Hepatocyte (in vitro differentiated cells): ENCODE measurements around the gene CFL2. TPM values are rescaled to one million over a fixed set of nuclear protein-coding genes. Genes with fewer than 3 reads are reported as not detected.

Experiments used
- DNase-seq: peaks from one replicate; pipeline ENCODE4 v3.0.0-alpha.2; 2016; ENCODE audit warnings: low spot score
- H2AFZ ChIP-seq: fragments of 200-600 bp; sonication (generic); 2 replicates; pipeline ENCODE4 v1.6.0; 2016; ENCODE audit warnings: antibody characterized with exemption, mild to moderate bottlenecking
- H3K27ac ChIP-seq: fragments of 200-600 bp; sonication (generic); 2 replicates; pipeline ENCODE4 v1.5.1; 2016; ENCODE audit warnings: mild to moderate bottlenecking
- H3K27me3 ChIP-seq: fragments of 200-600 bp; sonication (generic); 2 replicates; pipeline ENCODE4 v1.6.1; 2016
- H3K36me3 ChIP-seq: fragments of 200-600 bp; sonication (generic); replicated peaks from 2 replicates; pipeline ENCODE4 v1.5.1; 2016; ENCODE audit warnings: low read depth; ENCODE audit not compliant: insufficient read depth
- H3K4me1 ChIP-seq: fragments of 200-600 bp; sonication (generic); 2 replicates; pipeline ENCODE4 v1.5.1; 2016; ENCODE audit warnings: mild to moderate bottlenecking, moderate library complexity; ENCODE audit not compliant: insufficient read depth
- H3K4me2 ChIP-seq: fragments of 200-600 bp; sonication (generic); 2 replicates; pipeline ENCODE4 v1.6.0; 2016
- H3K4me3 ChIP-seq: fragments of 200-600 bp; sonication (generic); 2 replicates; pipeline ENCODE4 v1.5.1; 2016; ENCODE audit warnings: mild to moderate bottlenecking
- H3K79me2 ChIP-seq: fragments of 200-600 bp; sonication (generic); 2 replicates; pipeline ENCODE4 v1.6.0; 2017; ENCODE audit warnings: mild to moderate bottlenecking
- H3K9me2 ChIP-seq: fragments of 200-600 bp; sonication (generic); replicated peaks from 2 replicates; pipeline ENCODE4 v1.6.0; 2017; ENCODE audit warnings: mild to moderate bottlenecking; ENCODE audit not compliant: insufficient read depth
- H3K9me3 ChIP-seq: fragments of 200-600 bp; sonication (generic); 2 replicates; pipeline ENCODE4 v1.5.1; 2016; ENCODE audit warnings: low read depth, mild to moderate bottlenecking
- H4K20me1 ChIP-seq: fragments of 200-600 bp; sonication (generic); 2 replicates; pipeline ENCODE4 v1.6.0; 2016; ENCODE audit warnings: mild to moderate bottlenecking; ENCODE audit not compliant: insufficient read depth, poor library complexity, severe bottlenecking
- EZH2 ChIP-seq: fragments of 200-600 bp; sonication (generic); IDR thresholded peaks from 2 replicates; pipeline ENCODE4 v1.6.1; 2016; ENCODE audit warnings: antibody characterized with exemption, mild to moderate bottlenecking, borderline replicate concordance
- EZH2phosphoT487 ChIP-seq: fragments of 200-600 bp; sonication (generic); IDR thresholded peaks from one replicate; pipeline ENCODE4 v1.6.1; 2018; ENCODE audit warnings: antibody characterized with exemption, mild to moderate bottlenecking, low read depth, moderate library complexity; ENCODE audit not compliant: unreplicated experiment, severe bottlenecking
- WGBS: methylation state at CpG from one replicate; pipeline ENCODE4 v1.1.6; 2016; ENCODE audit warnings: low lambda C conversion rate; ENCODE audit errors: missing lambda C conversion rate; 5-methylcytosine and 5-hydroxymethylcytosine counted together
- polyA plus RNA-seq: library from polyadenylated mRNA; unstranded; fragments of >200 nt; fragmentation: Nextera tagmentation; extraction: Ambion mirVana; gene quantifications from 2 replicates; pipeline ENCODE4 v1.2.1, GENCODE V29; 2016
- total RNA-seq: library from RNA; depleted of rRNA; stranded (reverse); fragments of >200 nt; gene quantifications from 2 replicates; pipeline ENCODE4 v1.2.3, GENCODE V29; 2014
- TF ChIP-seq, protein P1 (sequence below): fragments of 200-600 bp; sonication (generic); IDR thresholded peaks from 2 replicates; pipeline ENCODE4 v1.5.1; 2016; ENCODE audit warnings: antibody characterized with exemption, mild to moderate bottlenecking; ENCODE audit not compliant: poor library complexity

Gene CFL2
- total and polyA plus RNA-seq, 2 experiments from 2014 or later = 39.5 to 46.6 TPM

DNA sequence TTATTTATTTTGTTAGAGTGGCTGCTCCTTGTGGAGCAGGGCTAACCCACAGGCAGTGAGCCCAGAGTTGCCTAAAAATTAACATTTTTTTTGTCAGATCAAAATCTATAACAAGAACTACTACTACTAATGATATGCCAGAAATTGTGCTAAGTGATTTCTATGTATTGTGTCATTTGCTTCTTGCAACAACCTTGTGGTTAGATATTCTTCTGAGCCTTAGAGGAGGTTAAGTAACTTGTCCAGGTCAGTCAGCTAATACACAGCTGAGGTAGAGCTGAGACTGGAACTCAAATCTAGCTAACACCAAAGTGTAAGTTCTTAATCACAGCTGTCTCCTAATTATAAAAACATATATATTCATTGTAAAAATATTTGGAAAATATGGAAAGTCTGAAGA is 29.8 kb downstream of the CFL2 start:
- H3K27ac ChIP-seq = no peak overlapping the region

DNA sequence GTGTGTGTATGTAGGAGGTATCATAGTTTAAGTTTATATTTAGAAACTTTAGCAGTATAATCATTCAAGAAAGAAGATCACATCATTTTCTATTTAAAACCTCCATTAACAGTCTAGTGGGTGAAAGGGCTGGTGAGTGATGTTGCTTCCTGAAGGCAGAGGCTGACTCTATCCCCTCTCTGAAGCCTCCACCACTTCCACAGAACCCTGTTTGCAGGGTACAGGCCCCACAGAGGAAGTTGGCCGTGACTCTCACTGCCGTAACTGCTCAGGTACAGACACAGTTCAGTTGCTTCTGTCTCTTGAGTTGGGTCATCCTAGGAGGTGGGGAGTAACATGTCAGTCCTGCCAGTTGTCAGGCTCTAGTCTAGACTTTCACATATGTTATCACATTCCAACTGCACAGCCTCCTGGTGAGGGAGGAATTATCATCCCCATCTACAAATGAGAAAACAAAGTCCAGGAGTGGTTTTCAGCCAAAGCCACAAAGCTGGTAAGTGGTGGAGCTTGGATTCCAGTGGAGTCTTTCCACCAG is 31.5 kb downstream of the CFL2 start:
- H3K27ac ChIP-seq = no peak overlapping the region
- no peaks in the 10 kb centered on the region for H3K9me2 ChIP-seq
- H4K20me1 ChIP-seq = no peaks in the 10 kb centered on the region
- H3K4me1 ChIP-seq = no peaks in the 10 kb centered on the region
- H3K9me3 ChIP-seq = no peaks in the 10 kb centered on the region
- H3K27me3 ChIP-seq = no peaks in the 10 kb centered on the region
- WGBS = 70% methylated on average over 2 of the region's 2 CpGs
- H3K4me3 ChIP-seq = no peak overlapping the region
- no peak overlapping the region for H3K4me2 ChIP-seq
- DNase-seq = no peak
- TF ChIP-seq EZH2phosphoT487 (no peak), EZH2 (no peak)
- TF ChIP-seq, protein P1, sequence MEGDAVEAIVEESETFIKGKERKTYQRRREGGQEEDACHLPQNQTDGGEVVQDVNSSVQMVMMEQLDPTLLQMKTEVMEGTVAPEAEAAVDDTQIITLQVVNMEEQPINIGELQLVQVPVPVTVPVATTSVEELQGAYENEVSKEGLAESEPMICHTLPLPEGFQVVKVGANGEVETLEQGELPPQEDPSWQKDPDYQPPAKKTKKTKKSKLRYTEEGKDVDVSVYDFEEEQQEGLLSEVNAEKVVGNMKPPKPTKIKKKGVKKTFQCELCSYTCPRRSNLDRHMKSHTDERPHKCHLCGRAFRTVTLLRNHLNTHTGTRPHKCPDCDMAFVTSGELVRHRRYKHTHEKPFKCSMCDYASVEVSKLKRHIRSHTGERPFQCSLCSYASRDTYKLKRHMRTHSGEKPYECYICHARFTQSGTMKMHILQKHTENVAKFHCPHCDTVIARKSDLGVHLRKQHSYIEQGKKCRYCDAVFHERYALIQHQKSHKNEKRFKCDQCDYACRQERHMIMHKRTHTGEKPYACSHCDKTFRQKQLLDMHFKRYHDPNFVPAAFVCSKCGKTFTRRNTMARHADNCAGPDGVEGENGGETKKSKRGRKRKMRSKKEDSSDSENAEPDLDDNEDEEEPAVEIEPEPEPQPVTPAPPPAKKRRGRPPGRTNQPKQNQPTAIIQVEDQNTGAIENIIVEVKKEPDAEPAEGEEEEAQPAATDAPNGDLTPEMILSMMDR = no peak
- no peaks in the 10 kb centered on the region for H3K36me3 ChIP-seq
- H3K79me2 ChIP-seq = no peaks in the 10 kb centered on the region
- no peak overlapping the region for H2AFZ ChIP-seq

More for the DNA sequence above, 29.8 kb downstream of the CFL2 start:
- Histone ChIP-seq H2AFZ (no peak overlapping the region), H4K20me1 (no peaks in the 10 kb centered on the region), H3K4me2 (no peak overlapping the region), H3K9me3 (no peaks in the 10 kb centered on the region), H3K4me1 (no peaks in the 10 kb centered on the region), H3K36me3 (no peaks in the 10 kb centered on the region), H3K9me2 (no peaks in the 10 kb centered on the region), H3K79me2 (no peaks in the 10 kb centered on the region), H3K27me3 (no peaks in the 10 kb centered on the region), H3K4me3 (no peak overlapping the region)
- DNase-seq = no peak
- TF ChIP-seq, protein P1 = no peak
- TF ChIP-seq EZH2phosphoT487 = no peak
- TF ChIP-seq EZH2 = no peak

DNA sequence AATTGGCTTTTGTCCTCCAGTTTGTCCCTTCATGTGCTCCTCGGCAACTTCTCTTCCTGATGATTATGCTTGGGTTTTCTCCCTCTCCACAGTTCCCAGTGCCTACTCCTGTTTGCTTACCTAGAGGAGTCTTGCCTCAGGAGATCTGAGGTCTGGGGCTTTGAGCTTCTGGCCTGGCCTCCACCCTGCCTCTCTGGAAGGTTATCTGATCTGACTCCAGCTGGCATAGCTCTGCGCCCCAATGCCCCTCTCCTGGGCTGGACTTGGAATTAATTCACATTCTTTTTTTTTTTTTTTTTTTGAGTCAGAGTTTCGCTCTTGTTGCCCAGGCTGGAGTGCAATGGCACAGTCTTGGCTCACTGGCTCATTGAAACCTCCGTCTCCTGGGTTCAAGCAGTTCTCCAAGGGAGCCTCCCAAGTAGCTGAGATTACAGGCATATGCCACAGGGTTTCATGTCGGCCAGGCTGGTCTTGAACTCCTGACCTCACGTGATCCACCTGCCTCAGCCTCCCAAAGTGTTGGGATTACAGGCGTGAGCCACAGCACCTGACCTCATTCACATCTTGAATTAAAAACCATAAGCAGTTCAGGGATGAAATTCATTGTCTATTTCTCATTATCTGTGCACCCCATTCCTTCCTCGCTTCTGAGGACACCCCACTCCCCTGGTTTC is 33.5 kb downstream of the CFL2 start:
- WGBS = 88% methylated on average over 8 of the region's 8 CpGs
- Histone ChIP-seq H3K9me2 (no peaks in the 10 kb centered on the region), H3K4me2 (no peak overlapping the region), H3K36me3 (no peaks in the 10 kb centered on the region), H2AFZ (no peak overlapping the region), H4K20me1 (no peaks in the 10 kb centered on the region), H3K4me1 (no peaks in the 10 kb centered on the region), H3K27ac (no peak overlapping the region), H3K9me3 (no peaks in the 10 kb centered on the region), H3K79me2 (no peaks in the 10 kb centered on the region), H3K4me3 (no peak overlapping the region), H3K27me3 (no peaks in the 10 kb centered on the region)
- DNase-seq = no peak
- TF ChIP-seq, protein P1 = no peak
- TF ChIP-seq EZH2phosphoT487 = no peak
- no peak for TF ChIP-seq EZH2

DNA sequence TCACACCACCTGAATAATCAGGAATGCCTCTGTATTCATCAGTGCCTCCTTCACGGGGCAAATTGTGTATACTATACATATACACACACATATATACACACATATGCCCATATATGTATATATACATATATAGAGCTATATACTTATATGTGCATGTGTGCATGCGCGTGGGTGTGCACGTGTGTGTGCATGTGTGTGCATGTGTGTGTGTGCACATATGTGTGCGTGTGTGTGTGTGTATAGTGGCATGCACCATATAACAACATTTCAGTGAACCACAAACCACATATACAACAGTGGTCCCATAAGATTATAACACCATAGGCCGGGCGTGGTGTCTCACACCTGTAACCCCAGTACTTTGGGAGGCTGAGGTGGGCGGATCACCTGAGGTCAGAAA is 35.7 kb downstream of the CFL2 start:
- Histone ChIP-seq H3K4me3 (no peak overlapping the region), H3K4me2 (no peak overlapping the region), H3K9me2 (no peaks in the 10 kb centered on the region), H2AFZ (no peak overlapping the region), H3K4me1 (no peaks in the 10 kb centered on the region), H4K20me1 (no peaks in the 10 kb centered on the region), H3K27me3 (no peaks in the 10 kb centered on the region), H3K79me2 (no peaks in the 10 kb centered on the region), H3K9me3 (no peaks in the 10 kb centered on the region), H3K27ac (no peak overlapping the region), H3K36me3 (no peaks in the 10 kb centered on the region)
- WGBS = 92% methylated on average over 8 of the region's 8 CpGs
- DNase-seq = no peak
- TF ChIP-seq EZH2 = no peak
